MV-4-11 (cell line): ENCODE measurements around the gene FOXB2.
"Not testable (repeated sequence)": the region's sequence is repeated elsewhere in the genome, so short reads cannot be mapped to it uniquely, and the experiment has no call there.

Experiments
- DNase-seq: peaks from one replicate; lab custom pipeline; 2025; lab: John Stamatoyannopoulos, UW

Gene FOXB2

GRCh38 chr9:77016121-77016525 lies 3.3 kb upstream of the FOXB2 start:
- DNase-seq = no peak

DNA sequence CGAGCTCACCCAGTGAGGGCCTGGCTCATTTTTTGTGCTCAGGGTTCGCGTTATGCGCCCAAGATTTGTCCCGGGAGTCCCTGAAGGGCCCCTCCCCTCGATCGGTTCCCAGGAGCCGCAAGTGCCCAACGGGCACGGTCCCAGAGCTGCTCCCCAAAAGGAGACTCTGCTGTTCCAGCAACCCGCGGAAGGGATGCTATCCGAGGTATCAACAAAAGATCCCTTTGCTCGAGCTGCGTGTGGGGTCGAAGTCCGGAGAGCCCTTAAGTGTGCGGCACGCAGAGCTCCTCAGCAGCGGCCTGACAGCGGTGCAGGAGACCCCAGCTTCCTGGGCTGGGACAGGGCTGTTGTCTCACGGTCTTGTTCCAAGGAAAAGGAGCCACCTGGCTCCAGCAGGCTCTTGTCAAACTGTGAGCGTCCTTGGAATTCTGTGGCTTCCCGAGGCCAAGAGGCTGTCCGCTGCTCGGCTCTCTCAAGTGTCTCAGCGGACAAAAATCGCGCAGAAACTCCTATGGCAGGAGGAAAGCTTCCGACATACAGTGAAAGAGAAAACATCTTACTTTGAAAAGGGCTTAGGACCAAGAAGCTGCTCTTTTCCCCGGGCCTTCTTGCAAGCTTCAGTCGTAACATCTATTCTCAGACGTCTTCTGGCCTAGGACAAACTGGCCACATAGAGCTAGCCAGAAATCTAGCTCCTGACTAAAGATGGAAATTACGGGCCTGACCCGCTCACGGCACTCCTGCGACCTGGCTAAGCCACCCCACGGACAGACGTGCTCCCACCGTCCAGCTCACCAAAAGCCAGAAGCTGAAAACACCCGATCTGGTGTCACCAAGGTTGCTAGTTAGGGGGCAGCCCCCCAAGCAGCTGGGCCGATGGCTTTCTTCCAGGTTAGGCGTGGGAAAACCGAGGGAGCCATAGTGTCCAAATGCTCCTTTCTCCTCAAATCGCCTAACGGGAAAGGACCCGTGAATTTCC lies 2.6 kb upstream of the FOXB2 start:
- no peak for DNase-seq

- no peak for DNase-seq
Observed at GRCh38 chr9:77017505-77017894, 2.0 kb upstream of the FOXB2 start.

DNA sequence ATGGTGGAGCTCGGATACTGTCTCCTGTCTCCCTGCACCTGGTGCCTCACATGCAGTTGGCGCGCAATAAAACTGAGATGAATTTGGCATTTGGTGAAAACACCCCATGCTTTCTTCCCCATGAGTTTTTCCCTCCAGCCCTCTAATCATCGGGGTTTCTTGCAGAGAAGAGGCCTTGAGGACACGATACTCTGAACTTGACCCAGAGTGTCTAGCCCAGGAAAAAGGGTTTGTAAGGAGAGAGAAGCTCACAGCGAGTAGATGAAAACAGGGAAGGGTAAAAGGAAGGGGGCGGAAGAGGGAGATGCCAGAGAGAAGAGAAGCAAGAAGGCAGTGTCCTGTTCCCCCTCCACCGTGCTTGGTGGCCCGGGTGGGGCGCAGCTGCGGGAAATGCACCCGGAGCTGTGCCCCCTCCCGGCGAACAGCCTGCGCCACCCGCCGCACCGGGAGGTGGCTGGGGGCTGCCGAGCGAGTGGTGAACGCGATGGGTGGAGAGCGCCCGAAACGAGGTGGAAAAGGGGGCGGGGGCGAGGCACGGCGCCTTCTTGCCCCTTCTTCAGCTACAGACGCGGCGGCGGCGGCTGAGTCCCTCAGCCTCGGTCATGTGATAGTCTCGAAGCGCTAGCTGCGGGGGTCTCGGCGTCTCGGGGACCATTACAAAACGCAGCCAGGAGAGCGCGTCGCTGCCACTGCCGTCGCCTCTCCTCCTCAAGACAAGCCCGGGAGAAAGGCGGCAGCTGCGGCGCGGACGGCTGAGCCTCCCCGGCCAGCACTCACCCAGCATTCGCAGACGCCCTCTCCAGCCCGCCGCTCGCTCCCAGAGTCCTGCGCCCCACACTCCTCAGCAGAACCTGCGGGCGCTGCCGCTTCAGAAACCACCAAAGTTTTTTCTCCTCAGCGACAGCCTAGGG lies 1.1 kb upstream of the FOXB2 start:
- no peak for DNase-seq

GRCh38 chr9:77018969-77019235 lies 553 bp upstream of the FOXB2 start:
- DNase-seq = no peak

- DNase-seq = no peak
Observed at GRCh38 chr9:77019926-77020412, 514 bp downstream of the FOXB2 start.

DNA sequence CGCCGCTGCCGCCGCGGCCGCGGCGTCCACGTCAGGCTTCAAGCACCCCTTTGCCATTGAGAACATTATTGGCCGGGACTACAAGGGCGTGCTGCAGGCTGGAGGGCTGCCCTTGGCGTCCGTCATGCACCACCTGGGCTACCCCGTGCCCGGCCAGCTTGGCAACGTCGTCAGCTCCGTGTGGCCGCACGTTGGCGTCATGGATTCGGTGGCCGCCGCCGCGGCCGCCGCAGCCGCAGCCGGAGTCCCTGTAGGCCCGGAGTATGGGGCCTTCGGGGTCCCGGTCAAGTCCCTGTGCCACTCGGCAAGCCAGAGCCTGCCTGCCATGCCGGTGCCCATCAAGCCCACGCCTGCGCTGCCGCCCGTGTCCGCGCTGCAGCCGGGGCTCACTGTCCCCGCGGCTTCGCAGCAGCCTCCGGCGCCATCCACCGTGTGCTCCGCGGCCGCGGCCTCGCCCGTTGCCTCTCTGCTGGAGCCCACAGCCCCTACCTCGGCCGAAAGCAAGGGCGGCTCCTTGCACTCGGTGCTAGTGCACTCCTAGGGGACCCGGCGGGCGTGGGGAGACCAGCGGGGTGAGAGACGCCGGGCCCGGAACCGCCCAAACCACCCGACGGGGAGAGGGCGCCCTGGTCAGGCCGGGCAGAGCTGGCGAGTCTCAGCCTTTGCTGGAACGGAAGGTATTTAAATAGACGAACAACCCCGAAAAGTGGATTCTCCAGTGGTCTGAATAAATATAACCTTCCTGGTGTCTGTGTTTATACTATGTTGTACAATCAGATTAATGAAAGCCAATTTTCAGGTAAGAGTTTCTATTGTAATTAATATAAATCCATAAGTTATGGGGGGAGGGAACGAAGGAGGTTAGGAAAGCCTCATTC lies 1.2 kb downstream of the FOXB2 start:
- DNase-seq = no peak

DNA sequence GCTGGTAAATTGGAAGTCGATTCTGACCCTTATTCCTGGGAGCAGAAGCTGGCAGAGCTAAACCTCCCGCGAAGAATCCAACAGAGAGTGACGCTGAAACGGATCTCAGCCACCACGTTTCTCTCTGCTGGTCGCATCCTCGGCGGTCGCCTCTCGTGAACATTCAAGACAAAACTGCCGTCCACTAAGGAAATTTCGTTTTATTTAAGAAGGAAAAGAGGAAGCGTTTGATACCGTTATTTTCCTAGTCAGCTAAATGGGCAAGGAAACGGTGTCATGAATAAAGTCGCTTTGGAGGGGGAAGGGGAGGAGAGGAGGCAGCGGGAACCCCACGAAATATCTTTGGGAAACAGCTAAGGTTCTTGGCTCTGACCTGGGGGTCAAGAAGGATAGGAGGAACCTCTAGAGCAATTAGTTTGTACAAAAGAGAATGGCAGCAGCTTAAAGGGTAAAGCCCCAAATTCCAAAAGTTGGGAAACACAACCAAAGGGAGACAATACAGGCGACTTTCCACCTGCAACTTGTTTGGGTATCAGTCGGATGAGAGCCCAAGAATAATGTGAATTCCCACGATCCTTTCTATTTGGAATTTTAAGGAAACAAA lies 1.9 kb downstream of the FOXB2 start:
- DNase-seq = no peak

GRCh38 chr9:77021922-77022782 lies 2.7 kb downstream of the FOXB2 start:
- DNase-seq = no peak

- DNase-seq = no peak
Observed at GRCh38 chr9:77022783-77023440, 3.5 kb downstream of the FOXB2 start.

DNA sequence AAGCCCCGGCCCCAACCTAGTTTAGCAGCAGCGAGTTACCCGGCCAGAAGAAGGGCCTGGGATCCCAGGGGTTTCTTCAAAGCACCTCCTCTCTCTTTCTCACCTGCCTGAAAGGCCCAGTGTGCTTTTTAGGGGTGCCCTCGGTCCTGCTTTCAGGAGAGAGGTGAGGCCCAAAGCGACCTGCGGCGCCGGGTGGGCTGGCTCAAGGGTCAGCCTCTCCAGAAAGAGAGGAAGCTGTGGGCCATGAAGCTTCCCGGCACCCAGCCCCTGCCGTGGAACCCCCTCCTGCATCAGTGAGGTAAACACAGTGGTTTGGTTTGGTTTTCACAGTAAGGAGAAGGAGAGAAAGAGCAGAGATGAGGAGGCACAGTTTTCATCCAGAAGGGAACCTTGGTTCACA lies 4.3 kb downstream of the FOXB2 start:
- DNase-seq = no peak

DNA sequence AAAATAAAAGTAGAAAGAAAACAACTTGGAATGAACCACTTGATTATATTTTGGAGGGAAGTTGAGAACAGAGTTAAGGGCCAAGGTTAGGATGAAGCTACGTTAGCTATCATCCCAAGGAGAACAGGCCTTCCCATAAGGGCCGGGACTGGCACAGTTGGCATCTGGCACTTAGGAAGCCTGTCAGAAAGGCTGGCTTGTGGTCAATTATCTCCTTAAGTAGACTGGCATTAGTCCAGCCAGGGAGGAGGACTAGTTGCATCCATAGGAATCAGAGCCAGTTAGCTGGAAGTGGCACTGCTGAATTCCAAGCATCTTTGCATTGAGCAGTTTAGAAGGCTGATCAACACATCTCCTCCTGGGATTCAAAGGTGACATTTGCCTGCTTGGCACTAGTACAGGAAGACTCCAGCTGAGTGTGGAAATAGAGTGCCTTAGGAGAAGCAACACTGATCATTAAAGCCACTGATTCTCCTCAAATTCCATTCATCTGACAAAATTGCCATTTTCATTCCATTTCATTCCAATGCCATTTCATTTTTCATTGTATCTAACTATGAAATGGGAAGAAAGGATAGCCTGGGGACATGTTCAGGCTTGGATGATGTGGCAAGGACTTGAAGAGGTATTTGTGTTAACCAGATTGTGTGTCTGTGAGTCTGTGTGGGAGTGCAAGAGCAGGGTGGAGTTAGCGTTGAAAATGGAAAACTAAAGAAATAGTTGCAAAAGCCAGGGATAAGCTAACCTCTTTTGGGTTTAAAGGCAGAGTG lies 5.5 kb downstream of the FOXB2 start:
- no peak for DNase-seq

GRCh38 chr9:77028478-77028877 lies 9.0 kb downstream of the FOXB2 start:
- DNase-seq = no peak

- DNase-seq = no peak
Observed at GRCh38 chr9:77030045-77030444, 10.6 kb downstream of the FOXB2 start.

- DNase-seq = no peak
Observed at GRCh38 chr9:77038281-77039036, 19.0 kb downstream of the FOXB2 start.

GRCh38 chr9:77040340-77040739 lies 20.9 kb downstream of the FOXB2 start:
- no peak for DNase-seq

DNA sequence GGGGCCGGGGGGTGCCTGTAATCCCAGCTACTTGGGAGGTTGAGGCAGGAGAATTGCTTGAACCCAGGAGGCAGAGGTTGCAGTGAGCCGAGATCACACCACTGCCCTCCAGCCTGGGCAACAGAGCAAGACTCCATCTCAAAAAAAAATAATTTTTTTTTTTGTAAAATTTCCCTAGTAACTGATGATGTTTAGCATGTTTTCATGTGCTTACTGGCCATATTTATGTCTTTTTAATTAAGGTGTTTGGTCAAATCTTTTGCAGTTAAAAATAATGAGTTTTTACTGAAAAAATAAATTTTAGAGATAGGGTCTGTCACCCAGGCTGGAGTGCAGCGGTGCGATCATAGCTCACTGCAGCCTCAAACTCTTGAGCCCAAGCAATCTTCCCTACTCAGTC lies 24.3 kb downstream of the FOXB2 start:
- DNase-seq = not testable (repeated sequence)

DNA sequence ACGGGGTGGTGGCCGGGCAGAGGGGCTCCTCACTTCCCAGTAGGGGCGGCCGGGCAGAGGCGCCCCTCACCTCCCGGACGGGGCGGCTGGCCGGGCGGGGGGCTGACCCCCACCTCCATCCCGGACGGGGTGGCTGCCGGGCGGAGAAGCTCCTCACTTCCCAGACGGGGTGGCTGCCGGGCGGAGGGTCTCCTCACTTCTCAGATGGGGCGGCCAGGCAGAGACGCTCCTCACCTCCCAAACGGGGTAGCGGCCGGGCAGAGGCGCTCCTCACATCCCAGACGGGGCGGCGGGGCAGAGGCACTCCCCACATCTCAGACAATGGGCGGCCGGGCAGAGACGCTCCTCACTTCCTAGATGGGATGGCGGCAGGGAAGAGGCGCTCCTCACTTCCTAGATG lies 41.2 kb downstream of the FOXB2 start:
- DNase-seq = not testable (repeated sequence)
